HepG2 (cell line): ENCODE data around the gene VASH2. TPM values are rescaled to one million over a fixed set of nuclear protein-coding genes. Genes with fewer than 3 reads are reported as not detected.

ENCODE experiments used
- ASH2L ChIP-seq: fragments of 300-600, 200-600 bp; sonication (generic); IDR thresholded peaks from 2 replicates; pipeline ENCODE4 v1.7.0; 2017; ENCODE audit warnings: low read depth, mild to moderate bottlenecking, moderate library complexity, mixed read lengths, low read length; ENCODE audit not compliant: insufficient read length
- CCDC6 ChIP-seq: sonication (generic); formaldehyde crosslinking; IDR thresholded peaks from 2 replicates; pipeline ENCODE4 v1.8.1; 2022; ENCODE audit warnings: mild to moderate bottlenecking, missing genetic modification reagents, moderate library complexity
- CENPT ChIP-seq: sonication (generic); formaldehyde crosslinking; IDR thresholded peaks from 2 replicates; pipeline ENCODE4 v1.8.0; 2022; ENCODE audit warnings: low read depth, mild to moderate bottlenecking, moderate library complexity, missing genetic modification reagents
- ESRRA ChIP-seq: sonication (generic); formaldehyde crosslinking; IDR thresholded peaks from 2 replicates; pipeline ENCODE4 v1.5.1; 2020; ENCODE audit warnings: mild to moderate bottlenecking, low read depth, missing genetic modification reagents
- ETV6 ChIP-seq: sonication (generic); formaldehyde crosslinking; conservative IDR thresholded peaks from 2 replicates; pipeline ENCODE4 v1.4.0; 2020; ENCODE audit warnings: missing genetic modification reagents
- KAT8 ChIP-seq: IDR thresholded peaks from 2 replicates; pipeline ENCODE4 v1.6.1; 2016; ENCODE audit warnings: missing genetic modification reagents, missing compliant biosample characterization
- MLLT10 ChIP-seq: sonication (generic); formaldehyde crosslinking; IDR thresholded peaks from 2 replicates; pipeline ENCODE4 v1.4.0; 2020; ENCODE audit warnings: missing genetic modification reagents
- NFATC3 ChIP-seq: sonication (generic); formaldehyde crosslinking; IDR thresholded peaks from 2 replicates; pipeline ENCODE4 v1.5.1; 2020; ENCODE audit warnings: mild to moderate bottlenecking, missing genetic modification reagents
- NFYB ChIP-seq: sonication (generic); formaldehyde crosslinking; IDR thresholded peaks from 2 replicates; pipeline ENCODE4 v1.4.0; 2020; ENCODE audit warnings: missing genetic modification reagents
- RXRA ChIP-seq: sonication (generic); formaldehyde crosslinking; IDR thresholded peaks from 2 replicates; pipeline ENCODE4 v1.5.1; 2020; ENCODE audit warnings: missing genetic modification reagents
- SIN3A ChIP-seq: IDR thresholded peaks from 2 replicates; pipeline ENCODE4 v1.6.1; 2011; ENCODE audit warnings: low read depth, mild to moderate bottlenecking, control low read depth, low read length, borderline replicate concordance
- TCF12 ChIP-seq, 2 experiments: fragments of 450-650 bp in 1 of 2; sonication (generic) in 1 of 2; formaldehyde crosslinking in 1 of 2; IDR thresholded peaks; 2 replicates each; pipeline versions ENCODE4 v1.6.1 to v1.8.0; 2017 to 2022; ENCODE audit warnings: antibody characterized with exemption in 1 of 2, mild to moderate bottlenecking in 1 of 2, missing genetic modification reagents in 1 of 2, moderate library complexity in 1 of 2
- ZC3H13 ChIP-seq: sonication (generic); formaldehyde crosslinking; IDR thresholded peaks from 2 replicates; pipeline ENCODE4 v1.8.1; 2023; ENCODE audit warnings: mild to moderate bottlenecking, missing genetic modification reagents, moderate library complexity
- ZNF256 ChIP-seq: sonication (generic); formaldehyde crosslinking; conservative IDR thresholded peaks from 2 replicates; pipeline ENCODE4 v1.4.0; 2020; ENCODE audit warnings: missing genetic modification reagents
- ZNF362 ChIP-seq: sonication (generic); formaldehyde crosslinking; IDR thresholded peaks from 2 replicates; pipeline ENCODE4 v1.4.0; 2020; ENCODE audit warnings: missing genetic modification reagents, mild to moderate bottlenecking, borderline replicate concordance
- ZNF460 ChIP-seq: sonication (generic); formaldehyde crosslinking; IDR thresholded peaks from 2 replicates; pipeline ENCODE4 v1.5.1; 2020; ENCODE audit warnings: missing genetic modification reagents, mild to moderate bottlenecking, borderline replicate concordance
- ZNF703 ChIP-seq: sonication (generic); formaldehyde crosslinking; IDR thresholded peaks from 2 replicates; pipeline ENCODE4 v1.5.1; 2020; ENCODE audit warnings: missing genetic modification reagents, mild to moderate bottlenecking, moderate library complexity, borderline replicate concordance
- ZNF720 ChIP-seq: sonication (generic); formaldehyde crosslinking; IDR thresholded peaks from 2 replicates; pipeline ENCODE4 v1.4.0; 2020; ENCODE audit warnings: missing genetic modification reagents
- ZNF746 ChIP-seq: sonication (generic); formaldehyde crosslinking; IDR thresholded peaks from 2 replicates; pipeline ENCODE4 v1.8.0; 2022; ENCODE audit warnings: mild to moderate bottlenecking, missing genetic modification reagents
- polyA plus RNA-seq, 8 experiments: library from polyadenylated mRNA; depleted of rRNA in 3 of 8; stranded (reverse) in 7 of 8; unstranded in 1 of 8; fragments of >200 nt; fragmentation: Illumina TruSeq in 4 of 8; extraction: Trizol in 4 of 8; gene quantifications; 2 replicates each; pipeline versions ENCODE4 v1.2.1 to v1.2.3, GENCODE V29; 2011 to 2016; ENCODE audit warnings: low read depth in 4 of 8, missing spikeins in 1 of 8, mixed read lengths in 1 of 8; ENCODE audit not compliant: insufficient read depth in 1 of 8
- total RNA-seq, 5 experiments: library from RNA; depleted of rRNA; stranded (reverse); fragments of >200 nt; fragmentation: Illumina TruSeq; extraction: Trizol; gene quantifications; 2 replicates each; pipeline ENCODE4 v1.2.3, GENCODE V29; 2016; ENCODE audit warnings: low read depth in 1 of 5
- TF ChIP-seq, protein P1 (sequence below): sonication (generic); formaldehyde crosslinking; IDR thresholded peaks from 2 replicates; pipeline ENCODE4 v1.5.1; 2020; ENCODE audit warnings: missing genetic modification reagents, mild to moderate bottlenecking, borderline replicate concordance
- TF ChIP-seq, protein P2 (sequence below): sonication (generic); formaldehyde crosslinking; IDR thresholded peaks from 2 replicates; pipeline ENCODE4 v1.5.1; 2020; ENCODE audit warnings: mild to moderate bottlenecking, missing genetic modification reagents, moderate library complexity
- TF ChIP-seq, protein P3 (sequence below): IDR thresholded peaks from 2 replicates; pipeline ENCODE4 v1.6.1; 2016; ENCODE audit warnings: missing compliant biosample characterization, missing genetic modification reagents, borderline replicate concordance

The VASH2 gene
- total and polyA plus RNA-seq, 2 of the 13 experiments (the other 11 are each of a cell fraction or from before 2014, with no cell fraction given): 0.44 to 1.00 TPM

GRCh38 chr1:212930986-212931678 lies 19.2 kb upstream of the VASH2 start (continued):
- no peak for TF ChIP-seq TCF12 (IDR thresholded peaks at IDR 0.05)
- no peak for TF ChIP-seq TCF12 (CRISPR knock-in tag; IDR thresholded peaks at IDR 0.05)
- TF ChIP-seq SIN3A: no peak
- TF ChIP-seq ZNF703: no peak
- no peak for TF ChIP-seq NFATC3 (CRISPR knock-in tag)
- TF ChIP-seq ESRRA (CRISPR knock-in tag): no peak
- TF ChIP-seq, protein P1, sequence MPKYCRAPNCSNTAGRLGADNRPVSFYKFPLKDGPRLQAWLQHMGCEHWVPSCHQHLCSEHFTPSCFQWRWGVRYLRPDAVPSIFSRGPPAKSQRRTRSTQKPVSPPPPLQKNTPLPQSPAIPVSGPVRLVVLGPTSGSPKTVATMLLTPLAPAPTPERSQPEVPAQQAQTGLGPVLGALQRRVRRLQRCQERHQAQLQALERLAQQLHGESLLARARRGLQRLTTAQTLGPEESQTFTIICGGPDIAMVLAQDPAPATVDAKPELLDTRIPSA (CRISPR knock-in tag): no peak
- TF ChIP-seq ZNF460 (CRISPR knock-in tag): no peak
- TF ChIP-seq ZC3H13 (CRISPR knock-in tag): no peak
- TF ChIP-seq CCDC6 (CRISPR knock-in tag): no peak
- TF ChIP-seq ETV6 (CRISPR knock-in tag): no peak
- no peak for TF ChIP-seq MLLT10 (CRISPR knock-in tag)
- TF ChIP-seq, protein P2, sequence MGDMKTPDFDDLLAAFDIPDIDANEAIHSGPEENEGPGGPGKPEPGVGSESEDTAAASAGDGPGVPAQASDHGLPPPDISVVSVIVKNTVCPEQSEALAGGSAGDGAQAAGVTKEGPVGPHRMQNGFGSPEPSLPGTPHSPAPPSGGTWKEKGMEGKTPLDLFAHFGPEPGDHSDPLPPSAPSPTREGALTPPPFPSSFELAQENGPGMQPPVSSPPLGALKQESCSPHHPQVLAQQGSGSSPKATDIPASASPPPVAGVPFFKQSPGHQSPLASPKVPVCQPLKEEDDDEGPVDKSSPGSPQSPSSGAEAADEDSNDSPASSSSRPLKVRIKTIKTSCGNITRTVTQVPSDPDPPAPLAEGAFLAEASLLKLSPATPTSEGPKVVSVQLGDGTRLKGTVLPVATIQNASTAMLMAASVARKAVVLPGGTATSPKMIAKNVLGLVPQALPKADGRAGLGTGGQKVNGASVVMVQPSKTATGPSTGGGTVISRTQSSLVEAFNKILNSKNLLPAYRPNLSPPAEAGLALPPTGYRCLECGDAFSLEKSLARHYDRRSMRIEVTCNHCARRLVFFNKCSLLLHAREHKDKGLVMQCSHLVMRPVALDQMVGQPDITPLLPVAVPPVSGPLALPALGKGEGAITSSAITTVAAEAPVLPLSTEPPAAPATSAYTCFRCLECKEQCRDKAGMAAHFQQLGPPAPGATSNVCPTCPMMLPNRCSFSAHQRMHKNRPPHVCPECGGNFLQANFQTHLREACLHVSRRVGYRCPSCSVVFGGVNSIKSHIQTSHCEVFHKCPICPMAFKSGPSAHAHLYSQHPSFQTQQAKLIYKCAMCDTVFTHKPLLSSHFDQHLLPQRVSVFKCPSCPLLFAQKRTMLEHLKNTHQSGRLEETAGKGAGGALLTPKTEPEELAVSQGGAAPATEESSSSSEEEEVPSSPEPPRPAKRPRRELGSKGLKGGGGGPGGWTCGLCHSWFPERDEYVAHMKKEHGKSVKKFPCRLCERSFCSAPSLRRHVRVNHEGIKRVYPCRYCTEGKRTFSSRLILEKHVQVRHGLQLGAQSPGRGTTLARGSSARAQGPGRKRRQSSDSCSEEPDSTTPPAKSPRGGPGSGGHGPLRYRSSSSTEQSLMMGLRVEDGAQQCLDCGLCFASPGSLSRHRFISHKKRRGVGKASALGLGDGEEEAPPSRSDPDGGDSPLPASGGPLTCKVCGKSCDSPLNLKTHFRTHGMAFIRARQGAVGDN (CRISPR knock-in tag): no peak
- TF ChIP-seq KAT8 (CRISPR knock-in tag): peak; percentile 40; the same call in 1 of the 2 replicates
- TF ChIP-seq ZNF720 (CRISPR knock-in tag): no peak
- no peak; the same call in 1 of the 2 replicates for TF ChIP-seq RXRA
- TF ChIP-seq ZNF256 (CRISPR knock-in tag): no peak
- TF ChIP-seq ASH2L: peak; percentile 61
- TF ChIP-seq ZNF362: peak; percentile 73
- no peak for TF ChIP-seq NFYB (CRISPR knock-in tag)
- TF ChIP-seq, protein P3, sequence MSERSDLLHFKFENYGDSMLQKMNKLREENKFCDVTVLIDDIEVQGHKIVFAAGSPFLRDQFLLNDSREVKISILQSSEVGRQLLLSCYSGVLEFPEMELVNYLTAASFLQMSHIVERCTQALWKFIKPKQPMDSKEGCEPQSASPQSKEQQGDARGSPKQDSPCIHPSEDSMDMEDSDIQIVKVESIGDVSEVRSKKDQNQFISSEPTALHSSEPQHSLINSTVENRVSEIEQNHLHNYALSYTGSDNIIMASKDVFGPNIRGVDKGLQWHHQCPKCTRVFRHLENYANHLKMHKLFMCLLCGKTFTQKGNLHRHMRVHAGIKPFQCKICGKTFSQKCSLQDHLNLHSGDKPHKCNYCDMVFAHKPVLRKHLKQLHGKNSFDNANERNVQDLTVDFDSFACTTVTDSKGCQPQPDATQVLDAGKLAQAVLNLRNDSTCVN: no peak
- no peak for TF ChIP-seq ZNF746 (CRISPR knock-in tag)
- TF ChIP-seq CENPT: no peak
